Peyer's patch (tissue), 4 donors: Measurements from ENCODE around the gene SPRED2. TPM values are rescaled to one million over a fixed set of nuclear protein-coding genes. Genes with fewer than 3 reads are reported as not detected.

Source experiments
- DNase-seq, 3 donors: peaks; one replicate each; pipeline ENCODE4 v3.0.0-alpha.2; 2017 to 2019
- H3K27ac ChIP-seq, 4 donors: fragments of 200-600 bp; sonication (generic); one replicate each; pipeline ENCODE4 v1.5.1; 2016 to 2019
- H3K27me3 ChIP-seq, 2 donors: fragments of 200-600 bp; sonication (generic); one replicate each; pipeline ENCODE4 v1.5.1; 2019
- H3K36me3 ChIP-seq, 3 donors: fragments of 200-600 bp; sonication (generic); one replicate each; pipeline ENCODE4 v1.5.1; 2016 to 2019
- H3K4me1 ChIP-seq, 4 donors: fragments of 200-600 bp; sonication (generic); one replicate each; pipeline ENCODE4 v1.5.1; 2016 to 2019
- H3K4me3 ChIP-seq, 4 donors: fragments of 200-600 bp; sonication (generic); 1 replicate in 3 of 4; 2 replicates in 1 of 4; pipeline ENCODE4 v1.5.1; 2016 to 2019; ENCODE audit warnings: mild to moderate bottlenecking in 1 of 4
- H3K9me3 ChIP-seq, 4 donors: fragments of 200-600 bp; sonication (generic); one replicate each; pipeline ENCODE4 v1.5.1; 2016 to 2019; ENCODE audit warnings: mild to moderate bottlenecking in 1 of 4
- CTCF ChIP-seq, 6 experiments: fragments of 450-650 bp in 4 of 6; fragments of 200-600 bp in 2 of 6; sonication (generic) in 1 of 6; IDR thresholded peaks; one replicate each; pipeline ENCODE4 v1.5.1; 2017 to 2019; ENCODE audit warnings: antibody characterized with exemption in 6 of 6, mild to moderate bottlenecking in 3 of 6, moderate library complexity in 1 of 6
- POLR2A ChIP-seq, 2 donors: fragments of 450-650 bp; IDR thresholded peaks; one replicate each; pipeline ENCODE4 v1.5.1; 2017; ENCODE audit warnings: antibody characterized with exemption in 2 of 2, mild to moderate bottlenecking in 2 of 2, moderate library complexity in 2 of 2
- total RNA-seq, 4 donors: library from RNA; depleted of rRNA; stranded (reverse); fragments of >200 nt; gene quantifications; one replicate each; pipeline ENCODE4 v1.1.0, GENCODE V29; 2016

SPRED2 gene
- total RNA-seq, 4 donors from 2014 or later = 14.9 to 26.9 (median 23.0) TPM

- peaks cover 0 to 5% (median 0%) of the 10 kb centered on the region in 3 donors for H3K36me3 ChIP-seq
- no peak for TF ChIP-seq CTCF (IDR thresholded peaks at IDR 0.05)
- TF ChIP-seq POLR2A (IDR thresholded peaks at IDR 0.05) = no peak
- no peaks in the 10 kb centered on the region for H3K27me3 ChIP-seq
- peaks cover 0 to 9% (median 3%) of the 10 kb centered on the region in 4 donors for H3K4me1 ChIP-seq
- no peak overlapping the region for H3K27ac ChIP-seq
- no peak for DNase-seq
- no peak overlapping the region for H3K4me3 ChIP-seq
- no peaks in the 10 kb centered on the region for H3K9me3 ChIP-seq
Measured at GRCh38 chr2:65305934-65306333, 126.5 kb downstream of the SPRED2 start.

DNA sequence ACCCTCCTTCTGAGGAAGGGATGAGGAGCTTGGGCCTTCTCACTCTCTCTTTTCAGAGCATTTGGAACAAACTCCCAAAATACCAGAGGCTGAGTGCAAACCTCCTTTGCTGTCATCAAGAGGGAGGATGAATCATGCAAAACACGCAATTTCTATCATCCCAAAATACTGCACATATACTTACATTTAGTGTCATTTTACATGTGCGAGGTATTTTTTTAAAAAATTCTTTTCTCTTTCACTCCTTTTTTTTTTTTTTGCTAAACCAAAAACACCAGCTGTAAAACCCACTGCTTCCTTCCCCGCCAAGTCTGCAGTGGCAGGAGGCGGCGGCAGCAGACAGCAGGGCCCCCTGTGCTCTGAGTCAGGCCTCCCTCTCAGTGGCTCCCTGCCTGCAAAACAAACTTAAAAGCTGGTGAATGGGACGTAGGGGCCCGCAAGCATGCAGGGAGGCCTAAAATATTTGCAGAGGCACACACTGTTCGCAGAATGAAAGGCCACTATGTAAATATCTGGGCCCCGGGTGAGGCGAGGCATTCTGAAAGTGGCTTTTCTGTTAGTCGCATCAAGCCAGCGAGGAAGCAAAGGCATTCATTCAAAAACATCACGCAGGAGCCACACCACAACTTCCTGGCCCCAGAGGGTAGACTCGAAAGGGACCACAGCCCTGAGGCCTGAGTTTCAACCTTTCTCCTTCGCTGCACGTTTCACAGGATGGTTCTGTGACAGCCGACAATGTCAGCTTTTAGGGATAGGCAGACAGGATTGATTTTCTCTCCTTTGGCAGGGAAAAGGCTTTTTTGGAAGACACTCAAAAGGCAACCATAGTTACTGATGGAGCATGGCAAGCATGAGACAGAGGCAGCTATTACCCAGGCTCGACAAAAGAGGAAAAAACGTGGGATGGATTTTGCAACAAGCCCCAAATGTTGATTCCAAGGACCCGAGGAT is 131.4 kb downstream of the SPRED2 start:
- H3K4me3 ChIP-seq = peak overlapping the region in 1 of 4 donors; percentile 26
- no peaks in the 10 kb centered on the region for H3K36me3 ChIP-seq
- H3K27ac ChIP-seq = peak overlapping the region; percentile 43 to 62 (median 56)
- TF ChIP-seq POLR2A (IDR thresholded peaks at IDR 0.05) (no peak), CTCF (IDR thresholded peaks at IDR 0.05) (no peak)
- DNase-seq = peak in 2 of 3 donors; percentile 63 to 75
- H3K4me1 ChIP-seq = peaks cover 0 to 10% (median 8%) of the 10 kb centered on the region in 4 donors
- H3K9me3 ChIP-seq = no peaks in the 10 kb centered on the region
- no peaks in the 10 kb centered on the region for H3K27me3 ChIP-seq

DNA sequence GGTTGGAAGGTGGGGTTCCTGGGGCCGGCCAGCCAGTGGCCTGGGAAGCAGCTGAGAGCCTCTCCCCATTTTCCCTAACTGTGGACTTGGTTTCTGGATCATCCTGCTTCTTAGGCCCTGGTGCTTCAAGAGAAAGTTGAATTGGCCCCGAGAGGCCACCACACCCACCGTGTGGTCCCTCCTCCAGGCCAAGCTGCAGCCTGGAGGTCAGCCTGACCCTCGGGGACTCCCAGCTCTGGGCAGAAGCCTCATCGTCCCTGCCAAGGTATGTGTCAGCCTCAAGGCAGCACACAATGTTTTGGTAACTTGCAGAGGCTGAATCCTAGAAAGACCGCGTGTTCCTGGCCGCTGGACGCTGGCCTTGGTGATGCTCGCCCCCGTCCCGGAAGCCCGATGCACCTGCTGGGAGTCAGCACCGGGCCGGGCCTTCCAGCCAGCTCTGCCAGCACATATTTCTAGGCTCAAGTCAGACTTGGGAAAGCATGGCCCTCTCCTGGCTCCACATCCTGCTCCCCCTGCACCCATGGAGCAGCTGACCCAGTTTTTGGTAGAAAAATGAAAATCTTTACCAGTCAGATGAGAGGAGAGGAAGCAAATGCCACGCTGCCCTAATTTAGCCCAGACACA is 132.2 kb downstream of the SPRED2 start:
- H3K4me3 ChIP-seq = no peak overlapping the region
- no peaks in the 10 kb centered on the region for H3K9me3 ChIP-seq
- no peaks in the 10 kb centered on the region for H3K36me3 ChIP-seq
- H3K27me3 ChIP-seq = no peaks in the 10 kb centered on the region
- peak in 1 of 3 donors; percentile 68 for DNase-seq
- no peak for TF ChIP-seq CTCF (IDR thresholded peaks at IDR 0.05)
- TF ChIP-seq POLR2A (IDR thresholded peaks at IDR 0.05) = no peak
- peak overlapping the region in 3 of 4 donors; percentile 16 to 62 (median 43) for H3K27ac ChIP-seq
- peaks cover 0 to 10% (median 8%) of the 10 kb centered on the region in 4 donors for H3K4me1 ChIP-seq

- TF ChIP-seq CTCF (IDR thresholded peaks at IDR 0.05) (no peak), POLR2A (IDR thresholded peaks at IDR 0.05) (no peak)
- Histone ChIP-seq H3K9me3 (no peaks in the 10 kb centered on the region), H3K27me3 (no peaks in the 10 kb centered on the region), H3K36me3 (no peaks in the 10 kb centered on the region), H3K27ac (peak overlapping the region in 1 of 4 donors; percentile 43), H3K4me3 (no peak overlapping the region), H3K4me1 (peaks cover 0 to 10% (median 8%) of the 10 kb centered on the region in 4 donors)
- no peak for DNase-seq
Measured at GRCh38 chr2:65299246-65299645, 133.2 kb downstream of the SPRED2 start.

DNA sequence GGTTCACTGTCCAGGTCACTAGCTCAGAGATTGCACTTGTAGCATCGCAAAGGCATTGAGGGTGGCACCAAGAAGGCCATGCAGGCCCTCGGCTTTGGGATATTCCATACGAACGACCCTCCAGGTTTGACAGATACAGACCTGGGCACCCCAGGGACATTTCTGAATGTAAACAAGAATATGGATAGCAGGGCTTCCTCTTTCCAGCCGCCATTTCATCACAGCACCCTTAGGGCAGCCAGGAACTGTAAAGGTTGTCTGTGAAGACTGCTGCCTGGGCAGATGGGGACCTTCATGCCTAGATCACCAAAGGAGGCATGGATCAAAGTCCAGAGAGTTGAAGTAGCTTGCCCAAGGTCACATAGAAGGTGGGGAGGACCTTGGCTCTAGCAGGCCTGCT is 134.3 kb downstream of the SPRED2 start:
- Histone ChIP-seq H3K4me3 (no peak overlapping the region), H3K4me1 (peaks cover 0 to 10% (median 8%) of the 10 kb centered on the region in 4 donors), H3K36me3 (no peaks in the 10 kb centered on the region), H3K9me3 (no peaks in the 10 kb centered on the region), H3K27me3 (no peaks in the 10 kb centered on the region), H3K27ac (no peak overlapping the region)
- DNase-seq = no peak
- TF ChIP-seq POLR2A (IDR thresholded peaks at IDR 0.05) = no peak
- TF ChIP-seq CTCF (IDR thresholded peaks at IDR 0.05) = no peak
